HepG2 (cell line): ENCODE measurements around the gene CKS2. TPM values are rescaled to one million over a fixed set of nuclear protein-coding genes. Genes with fewer than 3 reads are reported as not detected.
"Not testable (repeated sequence)": the region's sequence is repeated elsewhere in the genome, so short reads cannot be mapped to it uniquely, and the experiment has no call there.

Source experiments
- ATAC-seq: fragments of 200-7000 bp; cut with Tn5 transposase; 3 replicates; pipeline ENCODE4 v1.9.1; 2020; ENCODE audit warnings: mild to moderate bottlenecking, moderate library complexity
- BruUV-seq: library from RNA; stranded (reverse); fragments of 400-500 nt; replicated peaks from 2 replicates; lab custom pipeline; 2021; lab: Mats Ljungman, UMichigan
- CTCF ChIA-PET: fragments of 300-600 bp; formaldehyde crosslinking; extraction: SDS; loops from one replicate; lab custom pipeline; 2021; ENCODE audit warnings: low total read pairs, inconsistent platforms, low intra/inter-chr PET ratio; lab: Yijun Ruan, JAX
- POLR2A ChIA-PET: fragments of 350-600 bp; sonication (Branson Sonifier 250); formaldehyde crosslinking; loops from one replicate; lab custom pipeline; 2020; ENCODE audit warnings: antibody characterized with exemption, inconsistent platforms; lab: Yijun Ruan, JAX
- DNase-seq: peaks from one replicate; pipeline ENCODE4 v3.0.0-alpha.2; 2015; ENCODE audit warnings: low spot score
- FAIRE-seq: peaks from 3 replicates; lab custom pipeline; 2011; peaks lifted over from hg19 to GRCh38; lab: Jason Lieb, UNC
- H2AFZ ChIP-seq: one replicate; pipeline ENCODE4 v1.6.1; 2011; ENCODE audit warnings: low read length, inconsistent platforms
- H3K27ac ChIP-seq: fragments of 300-600 bp; 3 replicates; pipeline ENCODE4 v1.8.0; 2011; ENCODE audit warnings: mixed run types, mild to moderate bottlenecking, mixed read lengths, low read length, inconsistent platforms; ENCODE audit not compliant: insufficient read depth; ENCODE audit errors: extremely low read length
- H3K27me3 ChIP-seq, 2 experiments: fragments of 200-600 bp in 1 of 2; 2 replicates in 1 of 2; 3 replicates in 1 of 2; pipeline versions ENCODE4 v1.6.0 to v1.8.0; 2011; ENCODE audit warnings: low read length in 2 of 2, mild to moderate bottlenecking in 2 of 2, moderate library complexity in 2 of 2, inconsistent platforms in 1 of 2; ENCODE audit not compliant: insufficient read depth in 2 of 2, control insufficient read depth in 1 of 2
- H3K36me3 ChIP-seq, 2 experiments: fragments of 200-600 bp in 1 of 2; replicated peaks in 1 of 2; 2 replicates in 1 of 2; 3 replicates in 1 of 2; pipeline versions ENCODE4 v1.5.1 to v1.8.0; 2011; ENCODE audit warnings: low read length in 2 of 2, inconsistent platforms in 1 of 2; ENCODE audit not compliant: insufficient read depth in 2 of 2, control insufficient read depth in 1 of 2
- H3K4me1 ChIP-seq: 2 replicates; pipeline ENCODE4 v1.5.1; 2012; ENCODE audit warnings: low read length, inconsistent platforms; ENCODE audit not compliant: insufficient read depth
- H3K4me2 ChIP-seq: 2 replicates; pipeline ENCODE4 v1.6.0; 2011; ENCODE audit warnings: low read depth, low read length, inconsistent platforms
- H3K4me3 ChIP-seq, 3 experiments: fragments of 200-600 bp in 1 of 3; sonication (generic), shearing (Covaris generic) in 1 of 3; replicated peaks in 1 of 3; 2 replicates each; pipeline ENCODE4 v1.5.1; 2011 to 2016; ENCODE audit warnings: low read length in 3 of 3, inconsistent platforms in 2 of 3, low read depth in 2 of 3, mild to moderate bottlenecking in 2 of 3, control low read depth in 1 of 3, mixed read lengths in 1 of 3; ENCODE audit not compliant: insufficient read depth in 1 of 3
- H3K79me2 ChIP-seq: one replicate; pipeline ENCODE4 v1.6.1; 2011; ENCODE audit warnings: low read length, inconsistent platforms; ENCODE audit not compliant: insufficient read depth
- H3K9ac ChIP-seq: 2 replicates; pipeline ENCODE4 v1.6.0; 2011; ENCODE audit warnings: mild to moderate bottlenecking, low read depth, low read length, inconsistent platforms; ENCODE audit not compliant: insufficient read depth
- H3K9me3 ChIP-seq: 2 replicates; pipeline ENCODE4 v1.5.1; 2012; ENCODE audit warnings: mild to moderate bottlenecking, low read length
- H4K20me1 ChIP-seq: 2 replicates; pipeline ENCODE4 v1.6.0; 2011; ENCODE audit warnings: inconsistent platforms, mild to moderate bottlenecking, low read length, moderate library complexity; ENCODE audit not compliant: insufficient read depth
- ADNP ChIP-seq: sonication (generic); formaldehyde crosslinking; IDR thresholded peaks from 2 replicates; pipeline ENCODE4 v1.4.0; 2020; ENCODE audit warnings: missing genetic modification reagents
- HOXA3 ChIP-seq: sonication (generic); formaldehyde crosslinking; IDR thresholded peaks from 2 replicates; pipeline ENCODE4 v1.5.0; 2020; ENCODE audit warnings: missing genetic modification reagents
- MED13 ChIP-seq: sonication (generic); formaldehyde crosslinking; IDR thresholded peaks from 2 replicates; pipeline ENCODE4 v1.5.0; 2020; ENCODE audit warnings: missing genetic modification reagents
- RXRA ChIP-seq: sonication (generic); formaldehyde crosslinking; IDR thresholded peaks from 2 replicates; pipeline ENCODE4 v1.5.1; 2020; ENCODE audit warnings: missing genetic modification reagents
- SALL1 ChIP-seq: sonication (generic); formaldehyde crosslinking; IDR thresholded peaks from 2 replicates; pipeline ENCODE4 v1.8.0; 2022; ENCODE audit warnings: mild to moderate bottlenecking, missing genetic modification reagents
- ZNF17 ChIP-seq: sonication (generic); formaldehyde crosslinking; IDR thresholded peaks from 2 replicates; pipeline ENCODE4 v1.5.0; 2020; ENCODE audit warnings: mild to moderate bottlenecking, missing genetic modification reagents
- ZNF564 ChIP-seq: sonication (generic); formaldehyde crosslinking; IDR thresholded peaks from 2 replicates; pipeline ENCODE4 v1.8.1; 2023; ENCODE audit warnings: mild to moderate bottlenecking, missing genetic modification reagents
- ZNF567 ChIP-seq: sonication (generic); formaldehyde crosslinking; IDR thresholded peaks from 2 replicates; pipeline ENCODE4 v1.8.1; 2023; ENCODE audit warnings: mild to moderate bottlenecking, missing genetic modification reagents, borderline replicate concordance
- ZNF674 ChIP-seq: sonication (generic); formaldehyde crosslinking; IDR thresholded peaks from 2 replicates; pipeline ENCODE4 v1.5.0; 2020; ENCODE audit warnings: low read depth, mild to moderate bottlenecking, missing genetic modification reagents
- WGBS: methylation state at CpG from one replicate; pipeline ENCODE4 v1.1.6; 2017; ENCODE audit warnings: low lambda C conversion rate; 5-methylcytosine and 5-hydroxymethylcytosine counted together
- in situ Hi-C: cut with HindIII; loops from 2 replicates; pipeline ENCODE4 v1.10.0; 2017; ENCODE audit warnings: low pct_unique_long_range_greater_than_20kb; ENCODE audit not compliant: extremely low pct_ligation_motif_present
- intact Hi-C: fragments of 100-400 bp; cut with micrococcal nuclease; formaldehyde crosslinking; loops from one replicate; pipeline ENCODE4 v1.10.0; 2022; ENCODE audit not compliant: unreplicated experiment
- polyA plus RNA-seq, 8 experiments: library from polyadenylated mRNA; depleted of rRNA in 3 of 8; stranded (reverse) in 7 of 8; unstranded in 1 of 8; fragments of >200 nt; fragmentation: Illumina TruSeq in 4 of 8; extraction: Trizol in 4 of 8; gene quantifications; 2 replicates each; pipeline versions ENCODE4 v1.2.1 to v1.2.3, GENCODE V29; 2011 to 2016; ENCODE audit warnings: low read depth in 4 of 8, missing spikeins in 1 of 8, mixed read lengths in 1 of 8; ENCODE audit not compliant: insufficient read depth in 1 of 8
- total RNA-seq, 5 experiments: library from RNA; depleted of rRNA; stranded (reverse); fragments of >200 nt; fragmentation: Illumina TruSeq; extraction: Trizol; gene quantifications; 2 replicates each; pipeline ENCODE4 v1.2.3, GENCODE V29; 2016; ENCODE audit warnings: low read depth in 1 of 5

Gene CKS2
- total and polyA plus RNA-seq, 2 of the 13 experiments (the other 11 are each of a cell fraction or from before 2014, with no cell fraction given), result 251 to 317 TPM

DNA sequence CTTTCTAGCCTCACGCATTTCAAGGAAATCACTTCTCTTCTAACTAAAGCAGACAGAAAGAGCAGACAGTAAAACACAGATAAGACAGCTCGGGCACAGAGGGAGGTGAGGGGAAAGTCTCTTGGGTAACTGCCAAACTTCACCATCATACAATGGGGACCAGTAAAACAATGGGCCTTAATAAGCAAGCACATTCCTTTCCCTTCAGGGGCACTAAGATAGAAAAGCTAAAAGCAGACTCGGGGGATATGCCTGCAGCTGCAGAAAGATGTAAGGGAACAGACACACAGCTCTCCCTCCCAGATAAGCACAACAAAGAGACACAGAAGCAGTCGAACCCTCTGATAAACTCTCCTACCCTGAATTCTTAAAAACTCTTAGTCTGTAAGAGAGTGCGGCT, 15.6 kb upstream of the CKS2 start:
- H3K27me3 ChIP-seq, result no peaks in the 10 kb centered on the region
- no peak overlapping the region for H3K9ac ChIP-seq
- intact Hi-C loops, result no loop called here
- ATAC-seq, result no peak
- H3K27ac ChIP-seq, result no peak overlapping the region
- CTCF ChIA-PET, result no interaction called here
- no peak overlapping the region for H3K4me3 ChIP-seq
- no peaks in the 10 kb centered on the region for H3K4me1 ChIP-seq
- no peak for FAIRE-seq
- WGBS, result 30% methylated on average over 5 of the region's 5 CpGs
- TF ChIP-seq ZNF567 (CRISPR knock-in tag) (no peak), ZNF564 (no peak), SALL1 (CRISPR knock-in tag) (no peak), ZNF674 (CRISPR knock-in tag) (no peak), ADNP (CRISPR knock-in tag) (no peak), HOXA3 (CRISPR knock-in tag) (no peak), RXRA (CRISPR knock-in tag) (no peak), ZNF17 (CRISPR knock-in tag) (no peak), MED13 (CRISPR knock-in tag) (no peak)
- no peak overlapping the region for H3K4me2 ChIP-seq
- no peaks in the 10 kb centered on the region for H3K36me3 ChIP-seq
- no TSS peak for BruUV-seq
- H4K20me1 ChIP-seq, result no peaks in the 10 kb centered on the region
- no peaks in the 10 kb centered on the region for H3K9me3 ChIP-seq
- no peak overlapping the region for H2AFZ ChIP-seq
- POLR2A ChIA-PET, result no interaction called here
- no peaks in the 10 kb centered on the region for H3K79me2 ChIP-seq
- in situ Hi-C loops, result no loop called here
- DNase-seq, result no peak

DNA sequence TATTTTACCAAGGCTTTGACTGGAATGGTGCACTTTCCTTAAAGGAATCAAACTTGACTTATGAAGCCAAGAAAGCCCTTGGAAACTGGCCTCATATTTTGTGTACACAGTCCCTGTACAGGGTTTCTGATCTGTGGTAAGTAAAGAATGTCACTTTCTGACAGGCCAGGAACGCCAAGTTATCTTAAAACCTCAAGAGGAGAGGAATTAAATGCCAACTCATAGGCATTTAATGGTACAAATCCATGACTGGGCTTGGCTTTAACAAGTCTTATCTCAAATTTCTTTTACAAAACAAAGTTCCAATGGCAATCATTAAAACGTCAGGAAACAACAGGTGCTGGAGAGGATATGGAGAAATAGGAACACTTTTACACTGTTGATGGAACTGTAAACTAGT, 9.0 kb upstream of the CKS2 start:
- H3K9me3 ChIP-seq, H3K27ac ChIP-seq, intact Hi-C loops, H3K4me2 ChIP-seq, POLR2A ChIA-PET, ATAC-seq, H3K4me3 ChIP-seq, H2AFZ ChIP-seq, CTCF ChIA-PET, BruUV-seq, H4K20me1 ChIP-seq, H3K36me3 ChIP-seq, DNase-seq, H3K27me3 ChIP-seq, H3K9ac ChIP-seq, in situ Hi-C loops, H3K4me1 ChIP-seq, H3K79me2 ChIP-seq, FAIRE-seq: not testable (repeated sequence)
- 81% methylated on average over 2 of the region's 2 CpGs for WGBS
